GM06990 (cell line): ENCODE results near the gene SLC2A14.
"Not testable (repeated sequence)": the region's sequence is repeated elsewhere in the genome, so short reads cannot be mapped to it uniquely, and the experiment has no call there.

Experiments used
- DNase-seq: peaks from one replicate; pipeline ENCODE4 v3.0.0-alpha.2; 2011; ENCODE audit not compliant: insufficient read length; ENCODE audit errors: extremely low read depth
- H3K27me3 ChIP-seq: replicated peaks from 2 replicates; pipeline ENCODE4 v1.6.0; 2011; ENCODE audit warnings: low read length; ENCODE audit not compliant: control insufficient read depth, insufficient read depth
- H3K36me3 ChIP-seq: 2 replicates; pipeline ENCODE4 v1.5.1; 2011; ENCODE audit warnings: low read length; ENCODE audit not compliant: control insufficient read depth, insufficient read depth
- H3K4me3 ChIP-seq: replicated peaks from 2 replicates; pipeline ENCODE4 v1.5.1; 2011; ENCODE audit warnings: low read depth, mild to moderate bottlenecking, control low read depth, low read length
- CTCF ChIP-seq: IDR thresholded peaks from 2 replicates; pipeline ENCODE4 v1.5.1; 2011; ENCODE audit warnings: low read length, control low read depth, mild to moderate bottlenecking, inconsistent platforms; ENCODE audit not compliant: insufficient read depth, poor library complexity, severe bottlenecking

SLC2A14 gene

DNA sequence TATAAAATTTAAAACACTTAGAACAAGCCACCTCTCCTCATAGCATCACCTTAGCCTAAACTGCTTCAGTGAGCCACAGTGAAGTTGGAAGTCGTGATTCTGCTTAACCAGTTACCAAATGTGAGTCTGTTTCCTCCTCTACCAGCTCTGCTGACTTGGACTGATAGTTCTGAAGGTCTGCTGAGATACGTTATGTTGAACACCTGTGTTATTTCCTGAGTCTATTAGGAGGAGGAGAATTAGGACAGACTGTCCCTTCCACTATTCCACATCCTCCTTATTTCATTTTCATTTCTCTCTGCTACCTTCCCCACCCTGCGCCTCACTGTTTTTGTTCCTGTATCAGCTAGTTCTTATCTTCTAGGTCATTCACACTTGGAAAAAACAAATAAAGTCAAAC lies 2.4 kb downstream of the SLC2A14 start:
- no peaks in the 10 kb centered on the region for H3K36me3 ChIP-seq
- DNase-seq, result no peak
- H3K4me3 ChIP-seq, result no peak overlapping the region
- H3K27me3 ChIP-seq, result no peaks in the 10 kb centered on the region
- TF ChIP-seq CTCF, result no peak

DNA sequence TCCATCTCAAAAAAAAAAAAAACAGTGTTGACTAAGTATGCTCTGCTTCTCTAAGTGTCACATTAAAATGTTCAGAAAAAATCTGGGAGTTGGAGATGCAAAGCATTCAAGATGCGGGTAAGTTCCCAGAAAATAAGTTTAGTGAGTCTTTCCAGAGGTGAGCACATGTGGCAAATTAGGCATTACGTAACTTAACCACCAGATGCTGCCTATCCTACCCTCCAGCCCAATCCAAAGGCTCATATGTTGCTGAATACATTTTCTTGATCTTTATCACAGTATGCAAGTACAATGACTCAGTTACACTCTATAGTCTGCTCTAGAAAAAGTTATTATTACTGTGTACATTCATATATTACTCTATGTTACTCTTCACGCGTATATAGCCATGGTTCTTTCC lies 3.6 kb downstream of the SLC2A14 start:
- no peak for TF ChIP-seq CTCF
- Histone ChIP-seq H3K27me3 (no peaks in the 10 kb centered on the region), H3K4me3 (no peak overlapping the region), H3K36me3 (no peaks in the 10 kb centered on the region)
- no peak for DNase-seq

DNA sequence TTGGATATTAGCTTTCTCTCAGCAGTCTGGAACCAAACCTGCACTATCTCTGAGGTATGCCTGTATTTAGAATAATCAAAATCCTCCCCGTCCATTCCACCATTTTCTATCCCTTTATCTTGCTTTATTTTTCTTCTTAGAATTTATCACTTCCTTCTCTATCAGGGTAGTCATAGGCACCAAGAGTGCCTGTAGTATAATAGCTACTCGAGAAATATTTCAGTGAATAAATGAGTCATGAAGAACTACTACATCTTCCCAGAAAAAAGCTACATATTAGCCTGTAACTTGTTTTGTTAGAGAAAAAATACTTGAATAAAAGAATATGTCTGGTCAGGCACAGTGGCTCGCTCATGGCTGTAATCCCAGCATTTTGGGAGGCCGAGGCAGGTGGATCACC lies 4.3 kb downstream of the SLC2A14 start:
- no peak for TF ChIP-seq CTCF
- Histone ChIP-seq H3K4me3 (no peak overlapping the region), H3K36me3 (no peaks in the 10 kb centered on the region), H3K27me3 (no peaks in the 10 kb centered on the region)
- DNase-seq, result no peak

DNA sequence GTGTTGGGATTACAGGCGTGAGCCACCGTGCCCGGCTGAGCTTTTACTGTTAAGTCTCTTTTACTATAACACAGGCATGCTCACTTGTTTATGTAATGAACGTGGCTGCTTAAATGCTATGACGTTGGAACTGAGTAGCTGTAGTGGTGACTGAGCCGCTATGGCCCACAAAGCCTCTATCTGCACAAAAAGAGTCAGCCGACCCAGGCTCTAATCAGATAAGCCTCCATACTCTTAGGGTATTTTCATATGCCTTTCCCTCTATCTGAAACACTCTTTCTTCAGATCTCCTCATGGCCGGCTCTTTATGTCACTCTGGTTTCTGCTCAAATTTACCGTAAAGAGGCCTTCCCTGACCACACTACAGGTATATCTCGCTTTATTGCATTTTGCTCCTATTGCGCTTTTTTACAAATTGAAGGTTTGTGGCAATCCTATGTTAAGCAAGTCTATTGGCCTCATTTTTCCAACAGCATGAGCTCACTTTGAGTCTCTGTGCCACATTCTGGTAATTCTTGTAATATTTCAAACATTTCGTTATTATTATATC lies 8.0 kb downstream of the SLC2A14 start:
- Histone ChIP-seq H3K27me3 (no peaks in the 10 kb centered on the region), H3K36me3 (no peaks in the 10 kb centered on the region), H3K4me3 (no peak overlapping the region)
- no peak for DNase-seq
- TF ChIP-seq CTCF, result no peak

DNA sequence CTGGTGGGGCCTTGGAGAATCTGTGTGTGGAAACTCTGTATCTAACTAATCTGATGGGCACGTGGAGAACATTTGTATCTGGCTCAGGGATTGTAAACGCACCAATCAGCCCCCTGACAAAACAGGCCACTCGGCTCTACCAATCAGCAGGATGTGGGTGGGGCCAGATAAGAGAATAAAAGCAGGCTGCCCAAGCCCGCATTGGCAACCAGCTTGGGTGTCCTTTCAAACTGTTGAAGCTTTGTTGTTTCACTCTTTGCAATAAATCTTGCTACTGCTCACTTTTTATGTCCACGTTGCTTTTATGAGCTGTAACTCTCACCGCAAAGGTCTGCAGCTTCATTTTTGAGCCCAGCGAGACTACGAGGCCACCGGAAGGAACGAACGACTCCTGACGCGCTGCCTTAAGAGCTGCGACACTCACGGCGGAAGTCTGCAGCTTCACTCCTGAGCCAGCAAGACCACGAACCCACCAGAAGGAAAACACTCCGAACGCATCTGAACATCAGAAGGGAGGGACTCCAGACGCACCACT lies 9.8 kb downstream of the SLC2A14 start:
- not testable (repeated sequence) for H3K36me3 ChIP-seq, H3K4me3 ChIP-seq, H3K27me3 ChIP-seq, DNase-seq

- not testable (repeated sequence) for H3K27me3 ChIP-seq, H3K36me3 ChIP-seq, DNase-seq, H3K4me3 ChIP-seq
Measured at GRCh38 chr12:7862301-7862700, 10.4 kb downstream of the SLC2A14 start.

DNA sequence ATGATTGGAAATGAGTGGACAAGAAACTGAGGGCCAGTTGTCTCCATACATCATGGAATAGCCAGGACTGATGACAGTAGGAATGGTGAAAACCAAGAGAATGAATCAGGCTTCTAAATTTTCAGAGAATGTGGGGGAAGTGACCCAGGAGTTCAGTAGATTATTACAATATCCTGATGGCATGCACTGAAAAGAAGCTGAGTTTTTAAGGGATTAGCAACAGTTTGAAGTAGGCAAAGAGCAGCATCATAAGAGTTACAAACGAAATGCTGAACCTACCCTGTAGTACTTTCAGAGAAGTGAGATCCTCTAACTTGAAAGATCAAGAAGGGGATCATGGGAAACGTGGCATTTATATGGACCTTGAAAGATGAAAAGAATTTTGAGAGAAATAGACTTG lies 13.2 kb downstream of the SLC2A14 start:
- TF ChIP-seq CTCF, result no peak
- H3K36me3 ChIP-seq, result no peaks in the 10 kb centered on the region
- no peak for DNase-seq
- no peak overlapping the region for H3K4me3 ChIP-seq
- H3K27me3 ChIP-seq, result no peaks in the 10 kb centered on the region
